Adrenal gland (tissue), 12 donors: ENCODE measurements around the gene SPRY2. TPM values are rescaled to one million over a fixed set of nuclear protein-coding genes. Genes with fewer than 3 reads are reported as not detected.

Experiments used
- DNase-seq, 7 donors: peaks; one replicate each; pipeline ENCODE4 v3.0.0-alpha.2; 2019 to 2020
- H3K27ac ChIP-seq, 5 donors: fragments of 200-600 bp; sonication (generic) in 4 of 5; 1 replicate in 3 of 5; 2 replicates in 2 of 5; pipeline versions ENCODE4 v1.5.1 to v1.8.0; 2016 to 2020; ENCODE audit warnings: mild to moderate bottlenecking in 1 of 5
- H3K27me3 ChIP-seq: fragments of 200-600 bp; 2 replicates; pipeline ENCODE4 v1.8.0; 2021
- H3K36me3 ChIP-seq, 2 donors: fragments of 200-600 bp; replicated peaks in 1 of 2; 1 replicate in 1 of 2; 2 replicates in 1 of 2; pipeline versions ENCODE4 v1.5.1 to v1.8.0; 2018 to 2022
- H3K4me1 ChIP-seq, 2 donors: fragments of 200-600 bp; replicated peaks in 1 of 2; 1 replicate in 1 of 2; 2 replicates in 1 of 2; pipeline versions ENCODE4 v1.5.1 to v1.8.0; 2018 to 2021
- H3K4me3 ChIP-seq, 4 donors: fragments of 200-600 bp; sonication (generic) in 3 of 4; one replicate each; pipeline ENCODE4 v1.5.1; 2016 to 2018
- H3K9me3 ChIP-seq, 3 donors: fragments of 200-600 bp; sonication (generic) in 1 of 3; replicated peaks in 1 of 3; 1 replicate in 2 of 3; 2 replicates in 1 of 3; pipeline versions ENCODE4 v1.5.1 to v1.8.0; 2016 to 2021
- POLR2A ChIP-seq, 2 donors: fragments of 450-650 bp; IDR thresholded peaks; one replicate each; pipeline ENCODE4 v1.6.1; 2017; ENCODE audit warnings: antibody characterized with exemption in 2 of 2, mild to moderate bottlenecking in 2 of 2, moderate library complexity in 1 of 2
- WGBS, 4 donors: extraction: QIAGEN DNeasy Blood & Tissue Kit in 2 of 4; methylation state at CpG; one replicate each; pipeline versions ENCODE4 v1.1.5 to v1.1.7; 2013 to 2017; 5-methylcytosine and 5-hydroxymethylcytosine counted together
- intact Hi-C, 2 donors: fragments of 100-400 bp; cut with DNase I; formaldehyde crosslinking; loops; one replicate each; pipeline versions ENCODE4 v1.14.1 to v1.15.0; 2022 to 2023
- polyA plus RNA-seq, 3 donors: library from polyadenylated mRNA; stranded (reverse); fragments of 200-250 nt in 2 of 3; fragments of 350-450 nt in 1 of 3; fragmentation: Illumina TruSeq in 1 of 3; extraction: RNeasy Lipid Tissue Mini Kit (QIAGEN cat#74804) in 1 of 3; gene quantifications; one replicate each; pipeline ENCODE4 v1.2.3, GENCODE V29; 2013 to 2014
- total RNA-seq, 9 donors: library from RNA; depleted of rRNA in 4 of 9; stranded (reverse); fragments of >200 nt in 4 of 9; fragments of 120-200 nt in 1 of 9; fragmentation: NEBNext Ultra II Directional in 1 of 9; extraction: Animal tissue kit (Norgen Biotek cat#: 25700) in 1 of 9; gene quantifications; one replicate each; pipeline versions ENCODE4 v1.1.0 to v1.2.4, GENCODE V29; 2013 to 2023
- TF ChIP-seq, protein P1 (sequence below), 6 experiments: fragments of 450-650 bp in 4 of 6; fragments of 200-600 bp in 2 of 6; sonication (generic) in 1 of 6; IDR thresholded peaks; 1 replicate in 5 of 6; 2 replicates in 1 of 6; pipeline versions ENCODE4 v1.5.1 to v1.8.0; 2016 to 2021; ENCODE audit warnings: antibody characterized with exemption in 6 of 6, mild to moderate bottlenecking in 2 of 6, moderate library complexity in 1 of 6
- donor health status: healthy with polysubstance abuse.
- donor health status: Bipolar disorder and iron deficiency.
- donor health status: DM: yes; HTN: yes; CAD: no.
- donor health status: DM: no; HTN: no; CAD: no.
- donor health status: DM: no; HTN: no; CAD: no.
- donor health status: DM: yes; HTN: yes; CAD: no.

The SPRY2 gene
- total and polyA plus RNA-seq, 12 donors: 10.9 to 36.7 (median 22.1) TPM

GRCh38 chr13:80313668-80314256, 27.2 kb downstream of the SPRY2 start:
- WGBS, 4 donors: 92 to 100% (median 97%) methylated on average over 1 of the region's 1 CpG
- no peak overlapping the region for H3K27ac ChIP-seq
- TF ChIP-seq POLR2A (IDR thresholded peaks at IDR 0.05): no peak
- TF ChIP-seq, protein P1, sequence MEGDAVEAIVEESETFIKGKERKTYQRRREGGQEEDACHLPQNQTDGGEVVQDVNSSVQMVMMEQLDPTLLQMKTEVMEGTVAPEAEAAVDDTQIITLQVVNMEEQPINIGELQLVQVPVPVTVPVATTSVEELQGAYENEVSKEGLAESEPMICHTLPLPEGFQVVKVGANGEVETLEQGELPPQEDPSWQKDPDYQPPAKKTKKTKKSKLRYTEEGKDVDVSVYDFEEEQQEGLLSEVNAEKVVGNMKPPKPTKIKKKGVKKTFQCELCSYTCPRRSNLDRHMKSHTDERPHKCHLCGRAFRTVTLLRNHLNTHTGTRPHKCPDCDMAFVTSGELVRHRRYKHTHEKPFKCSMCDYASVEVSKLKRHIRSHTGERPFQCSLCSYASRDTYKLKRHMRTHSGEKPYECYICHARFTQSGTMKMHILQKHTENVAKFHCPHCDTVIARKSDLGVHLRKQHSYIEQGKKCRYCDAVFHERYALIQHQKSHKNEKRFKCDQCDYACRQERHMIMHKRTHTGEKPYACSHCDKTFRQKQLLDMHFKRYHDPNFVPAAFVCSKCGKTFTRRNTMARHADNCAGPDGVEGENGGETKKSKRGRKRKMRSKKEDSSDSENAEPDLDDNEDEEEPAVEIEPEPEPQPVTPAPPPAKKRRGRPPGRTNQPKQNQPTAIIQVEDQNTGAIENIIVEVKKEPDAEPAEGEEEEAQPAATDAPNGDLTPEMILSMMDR (IDR thresholded peaks at IDR 0.05): no peak

DNA sequence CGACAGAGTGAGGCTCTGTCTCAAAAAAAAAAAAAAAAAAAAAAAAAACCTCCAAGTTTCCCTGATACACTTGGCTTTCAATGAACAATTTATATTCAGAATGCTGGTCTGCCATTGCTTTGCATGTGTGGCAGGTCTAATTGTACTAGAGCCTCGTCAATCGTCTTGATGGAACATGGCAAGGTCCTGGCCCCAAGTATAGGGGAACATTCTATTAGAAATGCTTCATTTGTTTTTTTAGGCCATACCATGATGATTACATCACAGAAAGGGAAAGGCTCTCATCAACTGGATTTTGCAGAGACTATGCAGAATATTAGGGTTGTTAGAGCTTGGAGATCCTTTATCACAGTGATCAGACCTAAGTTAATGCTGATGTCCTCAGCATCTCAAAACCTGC, 28.0 kb downstream of the SPRY2 start:
- Histone ChIP-seq H3K36me3 (no peaks in the 10 kb centered on the region), H3K4me1 (no peaks in the 10 kb centered on the region), H3K4me3 (no peak overlapping the region), H3K27me3 (no peaks in the 10 kb centered on the region), H3K9me3 (no peaks in the 10 kb centered on the region), H3K27ac (no peak overlapping the region)
- no peak for TF ChIP-seq POLR2A (IDR thresholded peaks at IDR 0.05)
- TF ChIP-seq, protein P1 (IDR thresholded peaks at IDR 0.05): no peak
- intact Hi-C loops: no loop called here
- WGBS, 4 donors: 78 to 92% (median 86%) methylated on average over 3 of the region's 3 CpGs
- no peak for DNase-seq

More at GRCh38 chr13:80313668-80314256, 27.2 kb downstream of the SPRY2 start:
- H3K4me1 ChIP-seq: no peaks in the 10 kb centered on the region
- intact Hi-C loops: no loop called here
- no peaks in the 10 kb centered on the region for H3K27me3 ChIP-seq
- DNase-seq: no peak
- no peak overlapping the region for H3K4me3 ChIP-seq
- H3K9me3 ChIP-seq: no peaks in the 10 kb centered on the region
- H3K36me3 ChIP-seq: no peaks in the 10 kb centered on the region

- Histone ChIP-seq H3K27ac (no peak overlapping the region), H3K9me3 (no peaks in the 10 kb centered on the region), H3K4me3 (no peak overlapping the region), H3K27me3 (no peaks in the 10 kb centered on the region), H3K4me1 (peaks cover 0 to 8% of the 10 kb centered on the region in 2 donors), H3K36me3 (no peaks in the 10 kb centered on the region)
- 81 to 91% (median 84%) methylated on average over 5 of the region's 5 CpGs for WGBS, 4 donors
- intact Hi-C loops: no loop called here
- TF ChIP-seq, protein P1 (IDR thresholded peaks at IDR 0.05): no peak
- TF ChIP-seq POLR2A (IDR thresholded peaks at IDR 0.05): no peak
- DNase-seq: no peak
Observed at GRCh38 chr13:80312012-80312704, 28.8 kb downstream of the SPRY2 start.

DNA sequence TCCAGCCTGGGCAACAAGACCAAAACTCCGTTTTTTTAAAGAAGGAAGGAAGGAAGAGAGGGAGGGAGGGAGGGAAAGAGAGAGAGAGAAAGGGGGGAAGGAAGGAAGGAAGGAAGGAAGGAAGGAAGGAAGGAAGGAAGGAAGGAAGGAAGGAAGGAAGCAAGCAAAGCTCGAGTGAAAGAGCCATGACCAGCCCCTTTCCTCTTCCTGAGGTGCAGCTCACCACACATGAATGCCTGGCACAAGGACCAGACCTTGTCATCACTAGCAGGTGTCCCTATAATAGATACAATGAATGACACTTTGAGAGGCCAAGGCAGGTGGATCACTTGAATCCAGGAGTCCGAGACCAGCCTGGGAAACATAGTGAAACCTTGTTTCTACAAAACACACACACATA, 31.0 kb downstream of the SPRY2 start:
- DNase-seq: no peak
- Histone ChIP-seq H3K27ac (no peak overlapping the region), H3K4me1 (peaks cover 0 to 13% of the 10 kb centered on the region in 2 donors), H3K4me3 (no peak overlapping the region), H3K27me3 (no peaks in the 10 kb centered on the region), H3K9me3 (no peaks in the 10 kb centered on the region), H3K36me3 (no peaks in the 10 kb centered on the region)
- intact Hi-C loops: no loop called here
- TF ChIP-seq, protein P1 (IDR thresholded peaks at IDR 0.05): no peak
- TF ChIP-seq POLR2A (IDR thresholded peaks at IDR 0.05): no peak
- WGBS, 4 donors: 64 to 80% (median 74%) methylated on average over 3 of the region's 3 CpGs
